GM19452 (cell line): ENCODE measurements around the gene CDADC1.
A peak's percentile ranks its signal among the peaks of the same experiment; 100 is the strongest.
"Not testable (repeated sequence)": the region's sequence is repeated elsewhere in the genome, so short reads cannot be mapped to it uniquely, and the experiment has no call there.

Experiments used
- ATAC-seq: cut with Tn5 transposase; IDR thresholded peaks from one replicate; pipeline ENCODE4 v1.9.1; 2021; ENCODE audit not compliant: unreplicated experiment

The CDADC1 gene

GRCh38 chr13:49292742-49293486 lies 45.2 kb downstream of the CDADC1 start:
- no peak for ATAC-seq

- not testable (repeated sequence) for ATAC-seq
Observed at GRCh38 chr13:49294723-49295122, 47.0 kb downstream of the CDADC1 start.

DNA sequence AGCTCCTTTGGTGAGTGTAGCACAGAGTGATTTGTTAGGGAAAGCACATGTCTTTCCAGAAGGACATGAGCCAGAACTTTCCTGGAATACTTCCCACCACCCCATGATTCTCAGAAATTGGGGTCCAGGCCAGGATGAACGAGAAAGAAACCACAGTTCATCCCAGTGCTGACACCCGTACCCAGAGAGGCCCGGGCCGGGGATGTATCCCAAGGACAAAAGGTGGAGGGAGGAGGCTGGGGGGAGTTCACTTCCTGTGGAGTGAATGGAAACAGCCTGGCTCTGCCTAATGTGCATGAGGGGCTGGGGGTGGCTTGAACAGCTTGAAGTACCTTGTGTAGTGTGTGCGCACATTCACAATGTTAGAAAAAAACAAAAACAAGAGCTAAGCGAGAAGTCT lies 47.5 kb downstream of the CDADC1 start:
- ATAC-seq: no peak

DNA sequence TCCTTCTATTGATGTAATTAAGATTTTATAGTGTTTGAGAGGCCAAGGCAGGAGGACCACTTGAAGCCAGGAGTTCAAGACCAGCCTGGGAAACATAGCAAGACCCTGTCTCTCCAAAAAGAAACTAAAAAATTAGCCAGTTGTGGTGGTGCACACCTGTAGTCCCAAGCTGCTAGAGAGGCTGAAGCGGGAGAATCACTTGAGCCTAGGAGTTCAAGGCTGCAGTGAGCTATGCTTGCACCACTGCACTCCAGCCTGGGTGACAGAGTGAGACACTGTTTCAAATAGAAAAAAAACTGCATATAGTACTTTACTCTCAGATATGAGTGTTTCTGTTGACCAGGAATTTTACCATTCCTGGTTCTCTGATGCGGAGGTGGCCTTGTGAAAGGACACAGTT lies 48.9 kb downstream of the CDADC1 start:
- ATAC-seq: no peak

GRCh38 chr13:49297338-49297737 lies 49.6 kb downstream of the CDADC1 start:
- ATAC-seq: no peak

DNA sequence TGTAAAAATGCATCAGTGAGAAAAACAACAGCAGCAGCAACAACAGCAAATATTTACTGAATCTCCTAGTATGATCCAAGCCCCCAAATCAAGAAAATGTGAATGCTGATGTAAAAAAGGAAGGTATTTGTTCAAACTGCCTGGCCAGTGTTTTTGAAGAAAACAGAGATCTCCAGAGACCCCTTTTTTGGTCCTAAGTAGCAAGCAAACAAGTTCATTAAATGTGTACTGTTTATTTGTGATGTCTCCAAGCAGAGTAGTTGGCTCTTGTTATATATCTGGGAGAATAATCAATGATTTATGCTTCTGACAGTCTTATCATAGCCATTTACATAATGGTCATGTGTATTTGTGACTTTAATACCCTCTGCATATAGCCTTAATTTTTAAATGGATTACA lies 50.7 kb downstream of the CDADC1 start:
- no peak for ATAC-seq

DNA sequence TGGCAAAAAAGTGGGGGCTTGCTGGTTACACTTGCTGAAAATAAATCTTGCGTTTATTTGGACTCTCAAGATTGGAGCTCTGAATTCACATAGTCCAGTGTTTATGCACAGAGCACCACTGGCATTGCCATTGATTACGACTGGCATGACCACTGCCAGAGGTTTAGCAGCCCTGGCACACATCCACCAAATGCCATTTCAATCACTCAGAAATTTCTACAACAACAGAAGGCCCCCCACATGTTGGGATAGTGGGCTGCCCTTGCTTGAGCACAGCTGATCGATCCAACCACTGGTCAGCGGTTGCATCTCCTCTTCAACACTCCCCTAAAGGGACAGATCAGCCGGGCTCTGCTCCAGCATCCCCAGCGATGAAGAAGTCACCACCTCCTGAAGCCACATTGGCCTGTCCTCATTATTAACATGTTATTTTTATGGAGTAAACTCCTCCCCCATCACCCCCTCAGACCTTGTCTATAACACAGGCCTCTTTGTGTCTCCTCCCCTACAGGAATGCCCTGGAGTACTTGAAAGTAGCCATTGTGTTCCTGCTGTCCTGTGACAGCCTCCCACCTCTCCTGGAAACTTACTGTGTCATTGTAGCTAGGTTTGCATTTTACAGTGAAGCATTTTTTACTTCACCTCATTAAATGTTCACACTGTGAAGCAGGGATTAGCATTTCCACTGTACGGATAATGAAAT lies 51.3 kb downstream of the CDADC1 start:
- ATAC-seq: no peak

DNA sequence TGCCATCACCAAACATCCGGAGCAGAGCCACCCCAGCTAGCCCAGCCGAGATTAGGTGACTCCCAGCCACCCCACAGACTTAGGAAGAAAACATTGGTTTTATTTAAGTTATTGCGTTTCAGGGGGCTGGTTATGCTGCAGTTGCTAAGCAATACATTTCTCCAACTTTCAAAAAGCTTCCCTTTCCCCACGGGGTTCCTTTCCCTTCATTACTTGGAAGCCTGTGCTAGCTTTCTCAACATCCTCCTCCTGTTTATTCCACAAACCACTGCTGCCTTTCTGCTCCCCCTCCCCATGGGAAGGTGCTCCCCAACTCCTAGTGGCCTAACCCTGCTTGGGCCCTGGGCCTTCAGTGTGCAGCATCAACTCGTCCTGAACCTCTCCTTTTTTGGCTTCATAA lies 52.6 kb downstream of the CDADC1 start:
- no peak for ATAC-seq

- peak; percentile 88 for ATAC-seq
Observed at GRCh38 chr13:49300739-49301589, 53.2 kb downstream of the CDADC1 start.

DNA sequence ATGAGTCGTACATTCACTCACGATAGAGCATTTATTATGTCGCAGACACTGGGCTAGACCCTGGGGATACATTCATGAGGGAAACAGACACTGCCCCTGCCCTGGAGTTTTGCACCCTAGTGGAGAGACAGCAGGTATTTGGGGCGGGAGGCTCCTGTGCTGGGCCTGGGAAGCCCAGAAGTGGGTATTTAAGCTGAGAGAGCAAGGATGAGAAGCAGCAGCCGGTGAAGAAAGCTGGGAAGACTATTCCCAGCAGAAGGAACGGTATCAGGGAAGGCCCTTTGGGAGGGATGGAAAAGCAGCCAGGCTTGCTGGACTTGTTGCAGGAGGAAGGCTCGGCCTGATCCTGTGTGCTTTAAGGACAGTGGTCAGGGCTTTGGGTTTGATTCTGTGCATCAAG lies 54.5 kb downstream of the CDADC1 start:
- no peak for ATAC-seq

- ATAC-seq: no peak
Observed at GRCh38 chr13:49302817-49303216, 55.1 kb downstream of the CDADC1 start.

GRCh38 chr13:49303533-49304252 lies 56.0 kb downstream of the CDADC1 start:
- no peak for ATAC-seq

DNA sequence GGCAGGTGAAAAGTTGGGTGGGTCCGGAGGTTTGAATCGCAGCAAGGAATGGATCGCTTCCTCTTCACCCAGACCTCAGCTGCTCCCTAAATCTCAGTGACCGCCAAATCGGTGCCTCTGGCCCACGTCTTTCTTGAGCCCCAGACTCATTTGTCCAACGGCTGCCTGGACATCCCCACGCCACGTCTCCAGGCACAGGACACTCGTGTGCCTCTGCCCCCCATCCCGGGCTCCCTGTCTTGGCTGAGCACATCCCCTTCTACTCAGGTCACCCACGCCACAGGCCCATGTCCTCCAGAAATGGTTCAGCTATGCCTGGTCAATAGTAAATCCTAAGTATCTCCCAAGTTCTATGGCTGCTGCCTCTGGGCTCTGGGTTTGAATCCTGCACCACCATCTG lies 56.6 kb downstream of the CDADC1 start:
- ATAC-seq: no peak

DNA sequence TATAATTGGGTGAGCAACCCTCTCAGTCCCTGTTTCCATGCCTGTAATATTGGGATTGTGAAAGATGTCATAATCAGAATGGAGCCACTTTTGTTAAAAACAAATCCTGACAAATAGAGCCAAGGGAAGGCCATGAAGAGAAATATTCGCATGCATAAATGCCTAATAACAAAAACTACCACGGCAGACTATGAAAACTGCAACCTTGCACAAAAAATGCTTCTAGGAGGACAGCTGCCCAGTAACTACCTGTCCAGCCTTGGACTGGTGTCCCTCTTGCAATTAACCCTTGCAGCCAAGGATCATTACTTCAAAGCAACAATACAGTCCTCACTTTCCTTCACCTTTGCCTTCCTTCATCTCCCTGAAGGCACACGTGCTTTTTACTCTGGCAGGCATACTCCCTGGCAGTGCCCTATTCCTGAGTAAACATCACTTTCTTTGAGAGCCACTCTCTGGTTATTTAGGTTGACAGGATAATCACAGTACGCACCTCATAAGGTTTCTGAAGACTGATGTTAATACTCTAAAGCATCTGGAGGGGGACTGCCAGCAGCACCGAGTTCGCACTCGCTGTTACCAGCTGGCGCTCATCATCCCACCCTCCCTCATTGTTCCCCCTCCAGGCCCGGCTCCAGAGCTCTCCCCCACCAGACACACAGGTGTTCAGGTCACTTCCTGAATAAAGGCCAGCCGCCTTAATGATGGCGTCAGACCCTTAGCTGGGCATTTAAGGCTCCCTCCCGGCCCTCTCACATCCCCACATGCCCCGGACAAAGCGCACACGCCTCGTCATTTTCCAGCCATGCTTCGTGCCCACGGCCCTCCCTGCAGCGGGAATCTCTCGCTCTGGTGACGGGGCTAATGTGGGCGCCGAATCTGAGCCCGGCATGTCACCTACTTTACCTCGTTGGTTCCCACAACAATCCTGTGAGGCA lies 57.3 kb downstream of the CDADC1 start:
- ATAC-seq: no peak

DNA sequence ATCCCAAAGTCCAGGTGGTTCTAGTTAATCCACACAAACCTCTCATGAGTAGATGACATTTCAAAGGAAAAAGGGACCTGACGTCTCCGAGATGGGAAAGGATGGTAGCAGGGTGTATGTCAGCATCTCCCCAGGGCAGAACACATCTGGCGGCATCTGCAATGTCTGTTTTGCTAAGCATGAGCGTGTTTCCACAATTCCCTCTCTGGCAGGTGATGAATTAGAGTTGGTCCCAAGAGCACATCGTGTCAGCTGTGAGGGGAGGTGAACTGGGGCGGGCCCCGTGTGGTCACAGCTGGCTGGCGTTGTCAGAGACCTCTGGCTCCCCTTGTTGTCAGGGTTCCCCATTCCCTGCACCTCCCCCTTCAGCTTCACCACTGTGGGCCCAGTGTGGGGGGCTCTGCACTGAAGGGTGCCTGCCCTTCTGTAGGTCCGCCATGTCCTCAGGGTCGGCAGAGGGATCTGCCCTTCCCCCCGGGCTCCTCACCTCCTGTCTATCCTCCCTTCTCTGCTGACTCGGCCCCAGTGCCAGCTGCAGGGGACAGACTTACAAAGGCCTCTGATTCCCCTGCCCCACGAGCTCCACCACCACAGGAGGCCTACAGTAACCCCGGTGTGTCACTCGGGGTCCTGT lies 58.2 kb downstream of the CDADC1 start:
- ATAC-seq: no peak

DNA sequence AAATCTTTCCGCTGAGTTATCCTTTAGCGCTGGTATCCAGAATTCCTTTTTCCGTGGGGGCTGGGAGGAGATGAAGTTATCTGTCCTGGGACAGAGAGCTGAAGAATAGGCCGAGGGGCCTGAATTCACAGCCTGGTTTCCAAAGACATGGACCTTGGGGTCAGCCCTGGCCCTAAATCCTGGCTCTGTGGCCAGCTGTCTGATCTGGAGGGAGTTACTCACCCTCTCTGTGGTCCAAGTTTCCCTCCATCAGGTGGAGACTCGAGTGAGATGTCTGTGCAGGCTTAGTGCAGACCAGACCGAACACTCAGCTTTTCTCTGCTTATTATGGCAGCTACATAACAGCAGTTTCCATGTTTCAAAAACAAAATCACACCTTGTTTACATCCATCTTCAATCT lies 59.6 kb downstream of the CDADC1 start:
- no peak for ATAC-seq

- no peak for ATAC-seq
Observed at GRCh38 chr13:49308097-49308875, 60.6 kb downstream of the CDADC1 start.

- ATAC-seq: no peak
Observed at GRCh38 chr13:49308921-49309408, 61.2 kb downstream of the CDADC1 start.

- ATAC-seq: no peak
Observed at GRCh38 chr13:49310251-49310650, 62.5 kb downstream of the CDADC1 start.
